HG02623 (cell line): Measurements from ENCODE around the gene RGS7.
"Not testable (repeated sequence)": the region's sequence is repeated elsewhere in the genome, so short reads cannot be mapped to it uniquely, and the experiment has no call there.

Experiments used
- ATAC-seq: cut with Tn5 transposase; IDR thresholded peaks from one replicate; pipeline ENCODE4 v1.9.1; 2021; ENCODE audit warnings: moderate library complexity; ENCODE audit not compliant: unreplicated experiment

The RGS7 gene

DNA sequence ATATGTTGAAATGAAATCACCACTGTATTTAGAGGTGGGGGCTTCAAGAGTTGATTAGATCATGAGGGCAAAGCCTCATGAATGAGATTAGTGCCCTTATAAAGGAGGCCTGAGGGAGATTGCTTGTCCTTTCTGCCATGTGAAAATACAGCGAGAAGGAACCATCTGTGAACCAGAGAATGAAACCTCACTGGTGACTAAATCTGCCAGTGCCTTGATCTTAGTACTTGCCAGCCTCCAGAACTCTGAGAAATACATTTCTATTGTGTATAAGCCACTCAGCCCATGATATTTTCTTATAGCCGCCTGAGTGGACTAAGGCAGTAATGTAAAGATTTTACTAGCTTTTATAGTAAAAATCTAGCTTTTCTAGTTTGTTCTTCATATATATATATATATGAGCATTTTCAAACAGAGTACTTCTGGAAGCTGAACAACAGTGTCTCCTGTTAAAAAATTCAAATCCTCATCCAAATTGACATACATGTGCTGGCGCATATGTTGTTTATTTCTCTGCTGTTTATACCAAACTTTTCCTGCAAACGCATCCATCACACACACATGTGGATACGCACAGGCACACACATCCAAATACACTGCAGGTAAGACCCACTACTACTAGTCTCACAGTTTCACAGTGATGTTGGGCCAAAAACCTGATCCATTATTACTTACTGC, 213.1 kb downstream of the RGS7 start:
- no peak for ATAC-seq

GRCh38 chr1:241142493-241142892, 214.5 kb downstream of the RGS7 start:
- no peak for ATAC-seq

DNA sequence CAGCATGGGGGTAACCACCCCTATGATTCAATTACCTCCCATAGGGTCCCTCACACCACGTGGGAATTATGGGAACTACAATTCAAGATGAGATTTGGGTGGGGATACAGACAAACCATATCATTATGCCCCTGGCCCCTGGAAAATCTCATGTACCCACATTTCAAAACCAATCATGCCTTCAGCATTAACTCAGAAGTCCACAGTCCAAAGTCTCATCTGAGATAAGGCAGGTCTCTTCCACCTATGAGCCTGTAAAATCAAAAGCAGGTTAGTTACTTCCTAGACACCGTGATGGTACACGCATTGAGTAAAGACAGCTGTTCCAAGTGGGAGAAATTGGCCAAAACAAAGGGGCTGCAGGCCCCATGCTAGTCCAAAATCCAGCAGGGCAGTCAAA, 215.4 kb downstream of the RGS7 start:
- ATAC-seq = not testable (repeated sequence)

DNA sequence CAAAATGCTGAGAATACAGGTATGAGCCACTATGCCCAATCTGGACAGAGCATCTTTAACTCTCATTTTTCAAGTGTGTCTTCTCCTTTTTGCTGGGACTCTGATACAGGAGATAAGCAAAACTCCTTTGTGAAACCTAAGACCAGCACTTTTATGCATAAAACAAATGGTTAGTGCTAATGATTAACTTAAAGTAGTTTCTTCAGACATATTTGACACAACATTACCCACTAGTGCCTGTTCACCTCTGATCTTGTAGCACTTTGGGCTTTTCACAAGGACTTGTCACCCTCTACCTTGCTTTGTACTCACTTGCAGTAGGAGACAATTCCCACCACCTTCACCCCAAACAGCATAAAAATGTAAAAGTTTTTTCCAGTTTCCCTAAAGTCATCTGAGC, 216.3 kb downstream of the RGS7 start:
- ATAC-seq = no peak

GRCh38 chr1:241139047-241139446, 218.0 kb downstream of the RGS7 start:
- ATAC-seq = no peak

DNA sequence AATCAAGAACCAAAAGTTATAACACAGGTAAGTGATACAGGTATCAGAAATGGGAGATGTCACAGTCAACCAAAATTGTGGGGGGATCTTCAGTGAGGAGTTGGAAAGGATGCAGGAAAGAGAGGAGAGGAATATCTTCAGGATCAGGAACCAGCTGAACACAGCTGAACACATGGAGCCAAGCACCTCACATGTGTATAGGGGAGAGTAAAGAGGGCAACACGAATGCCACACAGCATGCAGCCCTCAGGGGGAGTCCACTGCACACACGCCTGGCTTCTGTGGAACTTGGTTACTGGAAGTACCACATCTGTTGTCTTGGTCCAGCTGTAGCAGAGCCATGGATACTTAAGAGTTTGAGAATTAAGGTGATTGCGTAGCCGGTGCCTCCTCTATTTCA, 218.8 kb downstream of the RGS7 start:
- ATAC-seq = no peak

DNA sequence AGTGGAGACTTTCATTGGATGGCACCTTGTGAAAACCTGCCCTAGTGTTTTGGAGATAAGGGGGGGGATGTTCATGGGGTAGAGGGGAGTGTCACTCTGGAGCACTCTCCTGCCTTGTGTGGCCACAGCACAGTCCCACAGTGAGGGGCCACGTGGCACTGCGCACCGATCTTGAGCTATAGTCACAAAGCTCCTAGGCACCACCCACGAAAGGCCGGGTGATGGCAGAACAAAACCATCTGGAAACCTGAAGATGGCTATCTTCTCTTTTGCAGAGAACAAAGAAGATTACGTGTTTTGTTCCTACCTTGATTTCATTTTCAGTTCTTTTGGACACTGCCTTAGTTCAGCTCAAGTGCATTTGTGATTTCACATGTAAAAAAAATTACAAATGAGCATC, 220.6 kb downstream of the RGS7 start:
- ATAC-seq = no peak

- no peak for ATAC-seq
Observed at GRCh38 chr1:241131636-241132194, 225.3 kb downstream of the RGS7 start.

- no peak for ATAC-seq
Observed at GRCh38 chr1:241130881-241131280, 226.1 kb downstream of the RGS7 start.

- no peak for ATAC-seq
Observed at GRCh38 chr1:241129207-241129960, 227.6 kb downstream of the RGS7 start.

GRCh38 chr1:241125286-241125685, 231.7 kb downstream of the RGS7 start:
- no peak for ATAC-seq

- ATAC-seq = no peak
Observed at GRCh38 chr1:241118049-241118448, 239.0 kb downstream of the RGS7 start.

GRCh38 chr1:241115784-241116183, 241.2 kb downstream of the RGS7 start:
- ATAC-seq = no peak

- ATAC-seq = no peak
Observed at GRCh38 chr1:241114699-241115233, 242.2 kb downstream of the RGS7 start.

DNA sequence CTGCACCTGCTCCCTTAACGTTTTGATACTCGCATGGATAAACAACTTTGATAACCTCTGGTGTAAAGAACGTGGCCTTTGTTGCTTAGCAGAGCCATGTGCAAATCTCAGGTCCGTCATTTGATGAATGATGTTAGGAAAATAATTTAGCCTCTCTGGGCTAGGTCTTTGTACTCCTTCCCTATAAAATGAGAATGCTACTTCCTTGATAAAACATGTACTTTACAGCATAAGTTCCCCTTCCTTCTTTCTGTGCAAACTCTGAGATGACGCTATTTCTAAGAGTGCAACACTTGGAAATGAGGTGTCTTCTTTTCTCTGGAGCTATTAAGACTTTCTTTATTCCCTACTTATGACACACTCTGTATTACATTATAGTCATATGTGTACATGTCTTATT, 243.4 kb downstream of the RGS7 start:
- ATAC-seq = no peak

- no peak for ATAC-seq
Observed at GRCh38 chr1:241109039-241109438, 248.0 kb downstream of the RGS7 start.

DNA sequence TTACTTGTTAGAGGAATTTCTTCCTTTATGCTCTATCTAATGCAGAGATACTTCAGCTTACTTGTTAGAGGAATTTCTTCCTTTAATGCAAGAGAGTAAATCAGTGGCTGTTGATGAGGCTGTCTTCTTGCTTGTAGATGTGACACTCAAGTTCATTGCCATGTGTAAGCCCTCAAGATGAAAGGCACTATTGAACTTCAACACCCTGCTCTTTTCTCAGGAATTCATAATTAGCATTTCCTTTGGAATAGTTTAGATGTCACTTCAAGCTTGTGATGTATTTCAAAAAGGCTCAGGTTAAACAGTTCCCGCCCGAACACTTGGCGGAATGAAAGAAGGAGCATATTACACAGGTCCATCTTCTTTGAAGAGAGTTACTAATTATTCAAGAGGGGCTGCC, 251.9 kb downstream of the RGS7 start:
- no peak for ATAC-seq

GRCh38 chr1:241102664-241103063, 254.3 kb downstream of the RGS7 start:
- ATAC-seq = no peak

DNA sequence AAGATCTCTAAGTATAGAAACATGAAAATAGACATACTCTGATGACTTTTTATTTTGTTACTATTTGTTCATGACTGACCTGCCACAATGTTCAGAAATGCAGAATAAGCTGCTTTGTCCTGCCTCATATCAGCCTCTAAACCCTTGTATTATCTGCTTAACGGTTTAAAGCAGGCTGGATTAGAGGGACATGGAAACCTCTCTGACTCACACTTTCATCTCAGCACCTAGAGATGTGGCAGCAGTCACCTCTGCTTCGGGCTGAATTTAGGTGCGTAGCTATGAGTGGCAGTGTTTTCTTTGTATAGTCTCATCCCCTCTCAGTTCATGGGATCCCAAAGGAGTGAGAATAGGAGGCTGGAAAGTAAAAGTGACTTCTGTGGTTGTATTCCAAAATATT, 255.4 kb downstream of the RGS7 start:
- no peak for ATAC-seq

- ATAC-seq = no peak
Observed at GRCh38 chr1:241097479-241097878, 259.5 kb downstream of the RGS7 start.

DNA sequence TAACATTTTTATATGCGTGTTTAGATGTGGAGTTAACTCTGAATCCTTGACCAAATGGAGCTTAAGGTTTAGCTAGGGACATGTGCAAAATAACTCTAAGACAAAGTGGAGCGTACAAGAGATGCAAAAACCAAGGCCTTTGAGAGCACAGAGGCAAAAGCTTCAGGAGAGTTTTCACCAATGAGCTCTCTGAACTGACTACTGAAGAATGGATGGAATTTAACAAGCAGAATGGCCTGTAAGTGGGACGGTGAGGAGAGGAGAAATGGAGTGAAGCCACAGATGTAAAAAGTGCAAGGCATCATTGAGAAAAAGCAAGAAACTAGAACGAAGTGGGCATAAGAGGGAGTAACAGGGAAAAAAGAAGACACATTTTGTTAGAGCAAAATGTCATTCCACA, 260.0 kb downstream of the RGS7 start:
- ATAC-seq = no peak

GRCh38 chr1:241095847-241096246, 261.2 kb downstream of the RGS7 start:
- ATAC-seq = no peak
